Caco-2 (cell line): Measurements from ENCODE around the gene TNRC18. TPM values are rescaled to one million over a fixed set of nuclear protein-coding genes. Genes with fewer than 3 reads are reported as not detected.

ENCODE experiments used
- BruUV-seq: library from RNA; stranded (reverse); fragments of 400-500 nt; replicated peaks from 2 replicates; lab custom pipeline; 2021; lab: Mats Ljungman, UMichigan
- CTCF ChIA-PET: fragments of 300-600 bp; sonication (Branson Sonifier 250); formaldehyde crosslinking; loops from one replicate; lab custom pipeline; 2022; ENCODE audit warnings: antibody characterized with exemption; lab: Charles Lee
- POLR2A ChIA-PET: fragments of 300-600 bp; sonication (Branson Sonifier 250); formaldehyde crosslinking; loops from one replicate; lab custom pipeline; 2022; ENCODE audit warnings: antibody characterized with exemption; lab: Charles Lee
- DNase-seq, 2 experiments: peaks; one replicate each; pipeline versions ENCODE4 v3.0.0 to v3.0.0-alpha.2; 2020 to 2022
- H3K27me3 ChIP-seq: replicated peaks from 2 replicates; pipeline ENCODE4 v1.6.0; 2011; ENCODE audit warnings: low read length; ENCODE audit not compliant: control insufficient read depth, insufficient read depth
- H3K36me3 ChIP-seq: 2 replicates; pipeline ENCODE4 v1.5.1; 2011; ENCODE audit warnings: low read length; ENCODE audit not compliant: control insufficient read depth, insufficient read depth
- H3K4me1 ChIP-seq: fragments of 250-450 bp; sonication (Bioruptor Pico); 2 replicates; pipeline ENCODE4 v1.5.1; 2020; ENCODE audit warnings: mild to moderate bottlenecking
- H3K4me3 ChIP-seq: 2 replicates; pipeline ENCODE4 v1.5.1; 2011; ENCODE audit warnings: low read depth, mild to moderate bottlenecking, control low read depth, low read length
- H3K9me3 ChIP-seq: fragments of 250-450 bp; sonication (Bioruptor Pico); 2 replicates; pipeline ENCODE4 v1.5.1; 2020; ENCODE audit warnings: mild to moderate bottlenecking, moderate library complexity
- H3K27ac Mint-ChIP-seq: one replicate; pipeline ENCODE4 v1.8.0; 2022; ENCODE audit warnings: mixed read lengths; ENCODE audit not compliant: unreplicated experiment
- H3K27me3 Mint-ChIP-seq: one replicate; pipeline ENCODE4 v1.8.0; 2022; ENCODE audit warnings: mixed read lengths; ENCODE audit not compliant: insufficient read depth, unreplicated experiment
- H3K36me3 Mint-ChIP-seq: one replicate; pipeline ENCODE4 v1.8.0; 2022; ENCODE audit warnings: mild to moderate bottlenecking, mixed read lengths; ENCODE audit not compliant: insufficient read depth, unreplicated experiment
- H3K4me1 Mint-ChIP-seq: one replicate; pipeline ENCODE4 v1.8.0; 2022; ENCODE audit warnings: low read depth, mixed read lengths; ENCODE audit not compliant: unreplicated experiment
- H3K4me3 Mint-ChIP-seq: one replicate; pipeline ENCODE4 v1.8.0; 2022; ENCODE audit warnings: mild to moderate bottlenecking, moderate library complexity, mixed read lengths; ENCODE audit not compliant: unreplicated experiment
- H3K9me3 Mint-ChIP-seq: one replicate; pipeline ENCODE4 v1.8.0; 2022; ENCODE audit warnings: mixed read lengths; ENCODE audit not compliant: unreplicated experiment
- CTCF ChIP-seq, 2 experiments: fragments of 200-600 bp in 1 of 2; IDR thresholded peaks; 1 replicate in 1 of 2; 2 replicates in 1 of 2; pipeline versions ENCODE4 v1.5.1 to v1.8.0; 2011 to 2022; ENCODE audit warnings: antibody characterized with exemption in 1 of 2, control low read depth in 1 of 2, inconsistent platforms in 1 of 2, low read depth in 1 of 2, low read length in 1 of 2, mild to moderate bottlenecking in 1 of 2, moderate library complexity in 1 of 2; ENCODE audit not compliant: insufficient read depth in 1 of 2, severe bottlenecking in 1 of 2, unreplicated experiment in 1 of 2
- intact Hi-C: fragments of 100-400 bp; cut with micrococcal nuclease; formaldehyde crosslinking; loops from one replicate; pipeline ENCODE4 v1.10.0; 2022; ENCODE audit not compliant: unreplicated experiment
- total RNA-seq: library from RNA; stranded (reverse); gene quantifications from 2 replicates; pipeline ENCODE4 v1.2.3, GENCODE V29; 2022

TNRC18 gene
- total RNA-seq, 1 experiment from 2014 or later, result 75.6 TPM

- Mint-ChIP-seq H3K27ac (no peak overlapping the region), H3K4me1 (no peaks in the 10 kb centered on the region), H3K27me3 (no peaks in the 10 kb centered on the region), H3K9me3 (no peaks in the 10 kb centered on the region), H3K36me3 (peaks cover 71% of the 10 kb centered on the region), H3K4me3 (no peak overlapping the region)
- Histone ChIP-seq H3K9me3 (no peaks in the 10 kb centered on the region), H3K27me3 (no peaks in the 10 kb centered on the region), H3K4me1 (no peaks in the 10 kb centered on the region), H3K4me3 (no peak overlapping the region), H3K36me3 (no peaks in the 10 kb centered on the region)
- BruUV-seq, result no TSS peak
- ChIA-PET CTCF (no interaction called here), POLR2A (no interaction called here)
- no peak for DNase-seq
- intact Hi-C loops, result no loop called here
- no peak for TF ChIP-seq CTCF (IDR thresholded peaks at IDR 0.05; ENCODE audit: insufficient read depth in 1 of 2, low read depth in 1 of 2, low read length in 1 of 2, severe bottlenecking in 1 of 2, unreplicated experiment in 1 of 2)
Observed at GRCh38 chr7:5387711-5388245, 35.9 kb downstream of the TNRC18 start.

DNA sequence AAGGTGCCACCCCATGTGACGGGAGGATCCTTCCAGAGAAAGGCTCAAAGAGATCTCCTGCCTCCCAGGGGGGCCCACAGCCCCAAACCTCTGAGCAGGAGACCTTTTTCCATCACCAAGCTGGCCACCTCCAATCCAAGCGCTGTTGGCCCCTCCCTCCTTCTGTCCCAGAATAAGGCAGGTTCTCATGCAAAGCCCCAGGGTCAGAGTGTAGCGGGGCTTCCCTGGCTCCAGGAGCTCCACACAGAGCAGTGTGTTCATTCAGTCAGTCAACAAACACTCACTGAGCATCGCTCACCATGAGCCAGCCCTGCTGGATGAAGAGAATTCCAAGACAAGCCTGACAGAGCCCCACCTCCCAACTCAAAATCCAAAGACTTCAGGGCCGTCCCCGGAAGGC, 39.0 kb downstream of the TNRC18 start:
- CTCF ChIA-PET, result no interaction called here
- Mint-ChIP-seq H3K27me3 (no peaks in the 10 kb centered on the region), H3K9me3 (no peaks in the 10 kb centered on the region), H3K4me1 (no peaks in the 10 kb centered on the region), H3K4me3 (no peak overlapping the region), H3K27ac (no peak overlapping the region), H3K36me3 (peaks cover 42% of the 10 kb centered on the region)
- Histone ChIP-seq H3K4me1 (no peaks in the 10 kb centered on the region), H3K9me3 (no peaks in the 10 kb centered on the region), H3K36me3 (peaks cover 1% of the 10 kb centered on the region), H3K4me3 (no peak overlapping the region), H3K27me3 (no peaks in the 10 kb centered on the region)
- intact Hi-C loops, result no loop called here
- BruUV-seq, result no TSS peak
- no peak for TF ChIP-seq CTCF (IDR thresholded peaks at IDR 0.05; ENCODE audit: insufficient read depth in 1 of 2, low read depth in 1 of 2, low read length in 1 of 2, severe bottlenecking in 1 of 2, unreplicated experiment in 1 of 2)
- no peak for DNase-seq
- POLR2A ChIA-PET, result no interaction called here

DNA sequence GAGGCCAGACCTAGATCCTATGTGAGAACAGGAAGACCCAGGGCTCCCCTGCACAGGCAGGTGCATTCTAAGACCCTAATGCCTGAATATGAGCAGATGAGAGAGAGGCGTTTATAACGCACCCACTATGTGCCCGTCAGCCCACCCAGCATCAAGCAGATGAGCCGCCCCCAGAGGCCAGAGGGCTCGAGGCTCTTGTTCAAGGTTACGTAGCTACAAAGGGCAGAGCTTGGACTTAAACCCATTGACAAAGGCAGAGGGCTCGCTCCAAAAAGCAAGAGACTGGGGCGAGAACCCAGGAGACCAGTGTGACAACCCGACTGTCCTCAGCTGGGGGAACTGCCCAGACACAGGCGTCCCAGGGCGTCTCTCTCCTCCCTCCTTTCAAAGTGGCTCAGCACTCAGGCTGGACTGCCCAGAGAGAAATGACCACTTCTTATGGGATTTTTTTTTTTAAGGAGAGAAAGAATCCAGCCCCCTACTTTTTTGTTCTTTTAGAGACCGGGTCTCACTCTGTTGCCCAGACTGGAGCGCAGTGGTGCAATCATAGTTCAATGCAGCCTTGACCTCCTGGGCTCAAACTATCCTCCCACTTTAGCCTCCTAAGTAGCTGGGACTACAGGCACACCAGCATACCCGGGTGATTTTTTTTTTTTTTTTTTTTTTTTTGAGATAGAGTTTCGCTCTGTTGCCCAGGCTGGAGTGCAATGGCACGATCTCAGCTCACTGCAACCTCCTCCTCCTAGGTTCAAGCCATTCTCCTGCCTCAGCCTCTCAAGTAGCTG, 40.1 kb downstream of the TNRC18 start:
- no peaks in the 10 kb centered on the region for H3K27me3 Mint-ChIP-seq
- peaks cover 41% of the 10 kb centered on the region for H3K36me3 Mint-ChIP-seq
- no peak for DNase-seq
- H3K36me3 ChIP-seq, result peaks cover 1% of the 10 kb centered on the region
- H3K9me3 ChIP-seq, result no peaks in the 10 kb centered on the region
- H3K9me3 Mint-ChIP-seq, result no peaks in the 10 kb centered on the region
- BruUV-seq, result no TSS peak
- no peak overlapping the region for H3K4me3 Mint-ChIP-seq
- no peaks in the 10 kb centered on the region for H3K27me3 ChIP-seq
- H3K27ac Mint-ChIP-seq, result no peak overlapping the region
- H3K4me3 ChIP-seq, result no peak overlapping the region
- intact Hi-C loops, result no loop called here
- POLR2A ChIA-PET, result interaction anchor here (0.7 kb wide), 1 partner anchor 34 kb away, joined by 8 read pairs; no protein-coding TSS in a partner anchor
- H3K4me1 Mint-ChIP-seq, result no peaks in the 10 kb centered on the region
- CTCF ChIA-PET, result no interaction called here
- H3K4me1 ChIP-seq, result no peaks in the 10 kb centered on the region
- no peak for TF ChIP-seq CTCF (IDR thresholded peaks at IDR 0.05; ENCODE audit: insufficient read depth in 1 of 2, low read depth in 1 of 2, low read length in 1 of 2, severe bottlenecking in 1 of 2, unreplicated experiment in 1 of 2)
